Left renal pelvis (tissue), 4 donors: ENCODE data around the gene SCIMP. TPM values are rescaled to one million over a fixed set of nuclear protein-coding genes. Genes with fewer than 3 reads are reported as not detected.
"Not testable (repeated sequence)": the region's sequence is repeated elsewhere in the genome, so short reads cannot be mapped to it uniquely, and the experiment has no call there.

ENCODE experiments used
- DNase-seq, 4 donors: peaks; one replicate each; pipeline ENCODE4 v3.0.0-alpha.2; 2013; ENCODE audit warnings: low read depth in 4 of 4, low spot score in 3 of 4
- polyA plus RNA-seq, 4 donors: library from polyadenylated mRNA; unstranded; fragments of 120-200 nt; gene quantifications; one replicate each; pipeline ENCODE4 v1.2.1, GENCODE V29; 2013; ENCODE audit not compliant: insufficient read length in 4 of 4

SCIMP gene
- polyA plus RNA-seq, 4 donors: 1.4 to 2.0 (median 1.8) TPM

DNA sequence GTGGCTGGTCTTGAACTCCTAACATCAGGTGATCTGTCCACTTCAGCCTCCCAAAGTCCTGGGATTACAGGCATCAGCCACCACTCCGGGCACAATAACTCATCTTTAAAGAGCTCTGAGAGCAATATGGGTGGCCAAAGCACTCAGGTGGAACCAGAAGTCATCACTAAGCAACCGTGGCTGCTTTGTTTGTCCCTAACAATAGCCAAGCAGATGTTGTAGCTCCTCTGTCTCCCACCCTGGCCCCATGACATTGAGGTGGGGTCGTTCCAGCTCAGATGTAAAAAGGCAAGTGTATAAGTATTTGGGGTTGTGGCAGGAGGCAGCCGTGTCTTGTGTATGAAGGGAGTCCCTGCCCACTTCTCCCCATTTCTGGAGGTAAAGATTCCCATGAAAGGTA lies 3.7 kb upstream of the SCIMP start:
- DNase-seq: no peak

- DNase-seq: no peak
Measured at GRCh38 chr17:5237541-5238016, 2.9 kb upstream of the SCIMP start.

GRCh38 chr17:5236938-5237540 lies 2.4 kb upstream of the SCIMP start:
- DNase-seq: no peak

DNA sequence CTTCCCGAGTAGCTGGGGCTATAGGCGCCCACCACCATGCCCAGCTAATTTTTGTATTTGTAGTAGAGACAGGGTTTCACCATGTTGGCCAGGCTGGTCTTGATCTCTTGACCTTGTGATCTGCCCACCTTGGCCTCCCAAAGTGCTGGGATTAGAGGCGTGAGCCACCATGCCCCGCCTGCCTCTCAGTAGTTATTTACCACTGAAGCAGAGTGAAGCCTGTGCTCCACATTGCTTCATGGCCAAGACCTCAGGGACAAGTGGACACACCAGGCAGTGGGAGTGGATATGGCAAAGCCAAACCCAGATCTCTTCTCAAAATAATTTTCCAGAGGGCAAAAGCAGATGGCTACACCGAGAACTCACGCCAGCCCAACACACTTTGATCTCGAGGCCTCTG lies 1.2 kb downstream of the SCIMP start:
- DNase-seq: not testable (repeated sequence)

- DNase-seq: no peak
Measured at GRCh38 chr17:5226940-5227878, 7.5 kb downstream of the SCIMP start.

DNA sequence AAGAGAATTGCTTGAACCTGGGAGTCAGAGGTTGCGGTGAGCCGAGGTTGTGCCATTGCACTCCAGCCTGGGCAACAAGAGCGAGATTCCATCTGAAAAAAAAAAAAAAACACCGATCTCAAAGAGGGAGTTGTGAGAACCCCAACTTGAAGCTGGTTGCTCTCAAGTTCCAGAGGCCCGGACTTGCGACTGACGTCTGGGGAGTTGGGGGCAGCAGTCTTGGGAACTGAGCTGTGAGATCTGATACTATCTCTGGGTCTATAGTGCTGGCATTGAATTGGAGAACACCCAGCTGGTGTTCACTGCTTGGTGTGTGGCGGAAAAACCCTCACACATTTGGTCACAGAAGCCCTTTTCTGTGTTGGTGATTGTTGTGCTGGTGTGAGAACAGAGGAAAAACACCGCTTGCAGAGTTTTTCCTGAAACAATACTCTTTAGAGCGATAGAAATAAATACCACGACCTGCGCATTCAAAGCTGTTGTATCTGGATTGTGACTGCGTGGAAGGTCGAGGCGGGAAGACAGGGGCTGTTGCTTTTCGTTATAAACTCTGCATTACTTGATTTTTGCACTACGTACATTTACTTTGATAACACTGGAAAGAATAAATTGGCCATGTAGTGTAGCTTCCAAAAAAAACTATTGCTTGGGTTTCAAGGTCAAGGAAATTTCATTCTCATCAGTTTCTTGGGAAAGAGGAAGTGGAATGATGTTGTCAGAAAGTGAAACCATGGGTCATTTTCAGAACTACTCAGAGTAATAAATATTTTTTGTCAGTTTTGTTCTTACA lies 8.8 kb downstream of the SCIMP start:
- DNase-seq: no peak

- DNase-seq: not testable (repeated sequence)
Measured at GRCh38 chr17:5221912-5222311, 12.7 kb downstream of the SCIMP start.

- no peak for DNase-seq
Measured at GRCh38 chr17:5220074-5220473, 14.6 kb downstream of the SCIMP start.

DNA sequence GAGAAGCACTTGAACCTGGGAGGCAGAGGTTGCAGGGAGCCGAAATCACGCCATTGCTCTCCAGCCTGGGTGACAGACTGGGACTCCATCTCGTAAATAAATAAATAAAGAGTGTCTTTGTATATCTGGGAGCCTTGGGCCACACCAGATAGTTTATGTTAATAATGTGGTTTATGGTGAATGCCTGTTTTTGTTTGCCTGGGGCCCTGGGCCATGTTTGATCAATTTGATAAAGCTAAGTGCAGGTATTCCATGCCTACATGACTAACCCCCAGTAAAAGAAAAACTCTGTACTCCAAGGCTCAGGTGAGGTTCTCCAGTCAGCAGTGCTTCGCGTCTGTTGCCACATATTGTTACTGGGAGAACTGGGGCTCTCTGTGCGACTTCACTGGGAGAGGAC lies 15.1 kb downstream of the SCIMP start:
- no peak for DNase-seq

DNA sequence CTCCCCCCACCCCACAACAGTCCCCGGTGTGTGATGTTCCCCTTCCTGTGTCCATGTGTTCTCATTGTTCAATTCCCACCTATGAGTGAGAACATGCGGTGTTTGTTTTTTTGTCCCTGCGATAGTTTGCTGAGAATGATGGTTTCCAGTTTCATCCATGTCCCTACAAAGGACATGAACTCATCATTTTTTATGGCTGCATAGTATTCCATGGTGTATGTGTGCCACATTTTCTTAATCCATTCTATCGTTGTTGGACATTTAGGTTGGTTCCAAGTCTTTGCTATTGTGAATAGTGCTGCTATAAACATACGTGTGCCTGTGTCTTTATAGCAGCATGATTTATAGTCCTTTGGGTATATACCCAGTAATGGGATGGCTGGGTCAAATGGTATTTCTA lies 17.1 kb downstream of the SCIMP start:
- DNase-seq: not testable (repeated sequence)

GRCh38 chr17:5211458-5211857 lies 23.2 kb downstream of the SCIMP start:
- DNase-seq: no peak

- no peak for DNase-seq
Measured at GRCh38 chr17:5210614-5211252, 23.9 kb downstream of the SCIMP start.

GRCh38 chr17:5210091-5210490 lies 24.6 kb downstream of the SCIMP start:
- no peak for DNase-seq

DNA sequence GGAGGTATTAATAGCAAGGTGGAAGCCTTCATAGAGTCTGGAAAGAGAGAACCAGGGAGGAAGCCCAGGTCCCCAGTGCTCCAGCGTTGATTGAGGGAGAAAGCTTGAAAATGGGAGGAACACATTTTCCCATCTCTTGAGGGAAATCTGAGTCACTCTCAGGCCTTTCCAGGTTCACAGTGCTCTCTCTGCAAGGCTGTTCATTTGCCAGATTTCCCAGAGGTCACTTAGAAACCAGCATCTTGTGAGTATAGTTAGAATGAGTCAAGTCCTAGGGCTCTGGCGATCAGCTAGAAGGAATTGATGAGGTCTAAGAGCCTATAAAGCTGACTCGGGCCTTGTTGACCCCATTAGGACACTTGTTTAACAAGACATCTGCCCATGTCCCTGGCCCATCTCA lies 25.3 kb downstream of the SCIMP start:
- no peak for DNase-seq

GRCh38 chr17:5203908-5204294 lies 30.8 kb downstream of the SCIMP start:
- DNase-seq: no peak

DNA sequence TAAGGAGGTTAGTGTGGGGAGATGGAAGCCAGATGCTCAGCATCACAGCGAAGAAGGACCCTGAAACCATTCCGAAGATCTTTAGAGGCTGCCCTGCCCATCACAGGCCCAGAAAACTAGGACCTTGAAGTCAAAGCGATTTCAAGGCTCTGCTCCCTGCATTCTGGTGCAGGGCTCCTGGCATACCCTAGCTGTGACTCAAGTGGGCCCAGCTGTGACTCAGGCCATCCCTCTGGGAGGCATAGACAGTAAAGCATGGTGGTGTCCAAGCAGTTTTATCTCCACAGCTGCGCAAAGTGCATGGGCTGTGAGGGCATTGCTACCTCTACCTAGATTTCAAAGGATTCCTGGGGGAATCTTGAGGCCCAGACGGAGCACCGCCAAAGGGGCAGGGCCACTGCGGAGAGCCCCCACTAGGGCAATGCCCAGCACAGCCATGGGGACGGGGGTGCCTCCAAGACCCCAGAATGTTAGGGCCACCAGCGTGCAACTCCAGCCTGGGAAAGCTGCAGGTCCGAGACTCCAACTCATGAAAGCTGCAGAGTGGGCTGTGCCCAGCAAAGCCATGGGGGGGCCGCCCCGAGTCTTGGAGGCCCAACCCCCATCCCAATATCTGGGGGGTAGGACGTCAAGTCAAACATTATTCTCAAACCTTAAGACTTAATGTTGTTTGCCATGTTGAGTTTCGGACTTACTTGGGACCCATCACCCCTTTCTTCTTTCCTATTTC lies 31.3 kb downstream of the SCIMP start:
- no peak for DNase-seq

DNA sequence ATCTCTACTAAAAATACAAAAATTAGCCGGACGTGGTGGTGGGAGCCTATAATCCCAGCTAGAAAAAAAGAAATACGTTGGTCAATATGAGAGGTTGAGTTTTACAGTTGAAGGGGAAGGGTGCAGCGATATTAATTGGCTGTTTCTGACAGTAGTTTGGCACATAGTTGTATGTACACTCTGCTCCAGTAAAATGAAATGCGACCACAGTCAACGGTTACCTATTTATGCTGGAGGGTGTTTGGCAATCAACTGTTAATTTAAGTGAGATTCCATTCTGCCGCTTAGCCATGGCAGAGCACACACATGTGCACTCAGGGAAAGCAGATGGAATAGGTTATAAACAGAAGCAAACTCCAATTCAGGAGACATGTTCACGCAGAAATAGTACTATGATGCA lies 33.6 kb downstream of the SCIMP start:
- DNase-seq: no peak

DNA sequence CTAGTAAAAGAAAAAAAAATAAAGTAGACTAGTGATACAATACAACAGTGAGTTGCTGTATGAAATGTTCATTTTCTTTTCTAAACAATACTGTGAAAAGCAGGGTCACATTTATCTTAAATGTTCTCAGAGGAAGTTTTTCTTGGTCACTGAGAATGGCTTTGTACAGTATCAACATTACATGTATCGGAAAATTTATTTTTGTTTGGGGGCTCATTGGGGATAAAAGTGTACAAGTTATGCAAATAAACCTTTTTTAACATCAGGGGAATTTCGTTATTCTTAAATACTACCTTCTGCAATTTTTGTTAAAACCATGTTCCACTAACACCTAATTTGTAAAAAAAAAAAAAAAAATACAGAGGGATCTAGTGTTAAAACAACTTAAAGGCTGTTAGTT lies 34.3 kb downstream of the SCIMP start:
- DNase-seq: no peak

DNA sequence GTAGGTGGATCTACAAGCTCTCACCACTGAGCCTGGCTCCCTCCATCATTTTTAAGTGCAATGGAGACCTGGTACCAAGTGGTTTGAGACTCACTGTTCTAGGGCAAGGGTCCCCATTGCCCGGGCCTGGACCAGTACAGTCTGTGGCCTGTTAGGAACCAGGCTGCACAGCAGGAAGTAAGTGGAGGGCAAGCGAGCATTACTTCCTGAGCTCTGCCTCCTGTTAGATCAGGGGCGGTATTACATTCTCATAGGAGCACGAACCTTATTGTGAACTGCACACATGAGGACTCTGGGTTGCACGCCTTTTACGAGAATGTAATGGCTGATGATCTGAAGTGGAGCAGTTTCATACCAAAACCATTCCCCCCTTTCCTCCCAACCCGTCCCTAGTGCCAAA lies 36.2 kb downstream of the SCIMP start:
- DNase-seq: no peak

DNA sequence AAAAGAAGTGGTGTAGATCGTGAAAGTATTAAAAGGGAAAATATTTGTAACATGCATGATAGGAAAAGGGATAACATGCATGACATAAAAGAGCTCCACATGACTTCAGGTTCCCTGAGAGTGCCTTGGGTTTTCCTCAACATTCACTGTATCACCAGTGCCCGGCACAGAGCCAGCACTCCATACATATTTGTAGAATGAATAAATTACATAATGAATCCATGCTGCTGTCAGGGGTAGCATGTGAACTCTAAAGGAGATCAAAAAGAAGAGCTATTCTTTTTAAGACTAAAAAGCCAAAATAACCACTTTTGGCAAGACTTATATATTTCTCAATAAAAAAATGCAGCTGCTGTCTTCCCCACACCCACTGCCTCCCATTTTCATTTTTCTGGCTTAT lies 40.3 kb downstream of the SCIMP start:
- no peak for DNase-seq
